GM12878 (cell line): ENCODE data around the gene CCL20. TPM values are rescaled to one million over a fixed set of nuclear protein-coding genes. Genes with fewer than 3 reads are reported as not detected.

Experiments used
- ATF7 ChIP-seq: fragments of 450-650 bp; IDR thresholded peaks from 2 replicates; pipeline ENCODE4 v1.6.1; 2016; ENCODE audit warnings: low read depth, mild to moderate bottlenecking
- CHD2 ChIP-seq: IDR thresholded peaks from 2 replicates; pipeline ENCODE4 v1.6.1; 2011; ENCODE audit warnings: low read depth, low read length, improper control_type of control experiment, borderline replicate concordance
- DPF2 ChIP-seq: fragments of 450-650 bp; IDR thresholded peaks from 2 replicates; pipeline ENCODE4 v1.6.1; 2017; ENCODE audit warnings: mild to moderate bottlenecking
- ELK1 ChIP-seq: IDR thresholded peaks from 2 replicates; pipeline ENCODE4 v1.6.1; 2012; ENCODE audit warnings: low read depth, low read length, improper control_type of control experiment
- GATAD2B ChIP-seq: fragments of 450-650 bp; conservative IDR thresholded peaks from 2 replicates; pipeline ENCODE4 v1.6.1; 2017; ENCODE audit warnings: low read depth, mild to moderate bottlenecking, moderate library complexity
- MYC ChIP-seq: IDR thresholded peaks from 2 replicates; pipeline ENCODE4 v1.6.1; 2011; ENCODE audit warnings: mild to moderate bottlenecking, low read length, moderate library complexity, inconsistent platforms; ENCODE audit not compliant: insufficient read depth, insufficient replicate concordance, insufficient read length, severe bottlenecking
- SMAD1 ChIP-seq: fragments of 450-650 bp; IDR thresholded peaks from 2 replicates; pipeline ENCODE4 v1.6.1; 2018; ENCODE audit warnings: mild to moderate bottlenecking, low read depth; ENCODE audit not compliant: partially characterized antibody
- SUPT20H ChIP-seq: IDR thresholded peaks from 2 replicates; pipeline ENCODE4 v1.6.1; 2011; ENCODE audit warnings: low read depth, mild to moderate bottlenecking, low read length, moderate library complexity, borderline replicate concordance; ENCODE audit not compliant: control insufficient read depth
- ZBED1 ChIP-seq: IDR thresholded peaks from 2 replicates; pipeline ENCODE4 v1.6.1; 2016; ENCODE audit warnings: borderline replicate concordance
- ZNF24 ChIP-seq: fragments of 450-650 bp; IDR thresholded peaks from 2 replicates; pipeline ENCODE4 v1.6.1; 2017; ENCODE audit warnings: antibody characterized with exemption, mild to moderate bottlenecking
- ZNF274 ChIP-seq: IDR thresholded peaks from one replicate; pipeline ENCODE4 v1.8.0; 2011; ENCODE audit not compliant: insufficient read length, insufficient read depth
- polyA plus RNA-seq, 11 experiments: library from polyadenylated mRNA; depleted of rRNA in 4 of 11; unstranded in 6 of 11; stranded (reverse) in 5 of 11; fragments of >200 nt; fragmentation: Nextera tagmentation in 4 of 11; fragmentation: Illumina TruSeq in 1 of 11; extraction: Ambion mirVana in 4 of 11; extraction: Trizol in 1 of 11; gene quantifications; 1 replicate in 1 of 11; 2 replicates in 10 of 11; pipeline versions ENCODE4 v1.2.1 to v1.2.3, GENCODE V29; 2011 to 2016; ENCODE audit warnings: inconsistent platforms in 2 of 11, missing spikeins in 2 of 11, low read depth in 1 of 11
- total RNA-seq, 4 experiments: library from RNA; depleted of rRNA in 3 of 4; stranded (reverse); fragments of >200 nt in 3 of 4; fragmentation: Illumina TruSeq in 1 of 4; extraction: Trizol in 1 of 4; gene quantifications; 2 replicates each; pipeline versions ENCODE4 v1.2.1 to v1.2.3, GENCODE V29; 2013 to 2021
- TF ChIP-seq, protein P1 (sequence below): fragments of 450-650 bp; IDR thresholded peaks from 2 replicates; pipeline ENCODE4 v1.6.1; 2018; ENCODE audit warnings: borderline replicate concordance, mild to moderate bottlenecking; ENCODE audit not compliant: partially characterized antibody

Gene CCL20
- total and polyA plus RNA-seq, 10 of the 15 experiments (the other 5 are each of a cell fraction or from before 2014, with no cell fraction given) = 5.5 to 35.7 (median 15.6) TPM

DNA sequence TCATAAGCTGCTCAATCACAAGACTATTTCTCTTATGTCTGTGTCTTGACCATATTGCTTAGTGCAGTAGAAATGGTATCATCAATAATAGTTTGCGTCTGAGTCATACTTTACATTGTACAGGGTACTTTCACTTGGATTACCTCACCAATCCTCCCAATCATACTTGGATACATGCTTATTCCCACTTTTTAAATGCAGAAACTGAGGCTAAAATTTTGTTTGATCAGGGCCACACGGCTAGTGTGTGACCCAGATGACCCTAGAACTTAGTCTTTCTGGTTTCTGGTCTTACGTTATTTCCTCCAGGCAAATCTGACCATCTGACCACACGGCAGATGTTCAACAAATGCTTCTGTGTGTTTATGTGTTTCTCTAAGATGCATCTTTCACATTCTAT lies 23.8 kb upstream of the CCL20 start (continued):
- peak; percentile 57; the same call in 1 of the 2 replicates for TF ChIP-seq GATAD2B
- TF ChIP-seq ATF7 = peak; percentile 72
- TF ChIP-seq DPF2 = no peak; the same call in 1 of the 2 replicates
- TF ChIP-seq, protein P1, sequence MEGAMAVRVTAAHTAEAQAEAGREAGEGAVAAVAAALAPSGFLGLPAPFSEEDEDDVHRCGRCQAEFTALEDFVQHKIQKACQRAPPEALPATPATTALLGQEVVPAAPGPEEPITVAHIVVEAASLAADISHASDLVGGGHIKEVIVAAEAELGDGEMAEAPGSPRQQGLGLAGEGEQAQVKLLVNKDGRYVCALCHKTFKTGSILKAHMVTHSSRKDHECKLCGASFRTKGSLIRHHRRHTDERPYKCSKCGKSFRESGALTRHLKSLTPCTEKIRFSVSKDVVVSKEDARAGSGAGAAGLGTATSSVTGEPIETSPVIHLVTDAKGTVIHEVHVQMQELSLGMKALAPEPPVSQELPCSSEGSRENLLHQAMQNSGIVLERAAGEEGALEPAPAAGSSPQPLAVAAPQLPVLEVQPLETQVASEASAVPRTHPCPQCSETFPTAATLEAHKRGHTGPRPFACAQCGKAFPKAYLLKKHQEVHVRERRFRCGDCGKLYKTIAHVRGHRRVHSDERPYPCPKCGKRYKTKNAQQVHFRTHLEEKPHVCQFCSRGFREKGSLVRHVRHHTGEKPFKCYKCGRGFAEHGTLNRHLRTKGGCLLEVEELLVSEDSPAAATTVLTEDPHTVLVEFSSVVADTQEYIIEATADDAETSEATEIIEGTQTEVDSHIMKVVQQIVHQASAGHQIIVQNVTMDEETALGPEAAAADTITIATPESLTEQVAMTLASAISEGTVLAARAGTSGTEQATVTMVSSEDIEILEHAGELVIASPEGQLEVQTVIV = no peak
- no peak for TF ChIP-seq SMAD1
- no peak for TF ChIP-seq ELK1
- no peak for TF ChIP-seq MYC
- TF ChIP-seq ZNF24 = no peak
- no peak for TF ChIP-seq ZNF274
- no peak for TF ChIP-seq SUPT20H
- no peak for TF ChIP-seq ZBED1
- no peak for TF ChIP-seq CHD2
